Naive thymus-derived CD4-positive, alpha-beta T cell (primary cell): ENCODE data around the gene MYH7B. TPM values are rescaled to one million over a fixed set of nuclear protein-coding genes. Genes with fewer than 3 reads are reported as not detected.
A peak's percentile ranks its signal among the peaks of the same experiment; 100 is the strongest.

ENCODE experiments used
- ATAC-seq: fragments of 150-1000 bp; cut with Tn5 transposase; 2 replicates; pipeline ENCODE4 v1.10.0; 2021; ENCODE audit warnings: mild to moderate bottlenecking, moderate library complexity
- CTCF ChIA-PET: fragments of 350-600 bp; sonication (Branson Sonifier 250); formaldehyde crosslinking; loops from one replicate; lab custom pipeline; 2021; ENCODE audit warnings: antibody characterized with exemption; lab: Charles Lee
- POLR2A ChIA-PET: fragments of 350-600 bp; sonication (Branson Sonifier 250); formaldehyde crosslinking; loops from one replicate; lab custom pipeline; 2021; ENCODE audit warnings: antibody characterized with exemption, inconsistent platforms; lab: Charles Lee
- DNase-seq, 9 donors: peaks; one replicate each; pipeline versions ENCODE4 v3.0.0 to v3.0.0-alpha.2; 2020 to 2022; ENCODE audit warnings: mixed read lengths in 1 of 9
- H3K27ac ChIP-seq: one replicate; pipeline ENCODE4 v1.7.0; 2013; ENCODE audit warnings: mild to moderate bottlenecking, low read depth, low read length, moderate library complexity
- H3K27me3 ChIP-seq, 2 donors: one replicate each; pipeline ENCODE4 v1.7.0; 2013; ENCODE audit warnings: low read length in 2 of 2, mild to moderate bottlenecking in 2 of 2, moderate library complexity in 2 of 2; ENCODE audit not compliant: control insufficient read depth in 2 of 2, insufficient read depth in 2 of 2
- H3K36me3 ChIP-seq, 3 experiments: 1 replicate in 2 of 3; 2 replicates in 1 of 3; pipeline ENCODE4 v1.7.0; 2013; ENCODE audit warnings: low read length in 3 of 3, mild to moderate bottlenecking in 3 of 3, moderate library complexity in 1 of 3; ENCODE audit not compliant: insufficient read depth in 3 of 3, control insufficient read depth in 2 of 3
- H3K4me1 ChIP-seq, 2 donors: one replicate each; pipeline ENCODE4 v1.7.0; 2013; ENCODE audit warnings: low read length in 2 of 2, mild to moderate bottlenecking in 2 of 2, moderate library complexity in 1 of 2; ENCODE audit not compliant: control insufficient read depth in 2 of 2, insufficient read depth in 2 of 2
- H3K4me3 ChIP-seq: 2 replicates; pipeline ENCODE4 v1.7.0; 2013; ENCODE audit warnings: mild to moderate bottlenecking, low read length
- H3K9me3 ChIP-seq, 3 experiments: 1 replicate in 2 of 3; 2 replicates in 1 of 3; pipeline ENCODE4 v1.7.0; 2013; ENCODE audit warnings: low read length in 3 of 3; ENCODE audit not compliant: control insufficient read depth in 2 of 3
- H3K27ac Mint-ChIP-seq, 9 donors: one replicate each; pipeline ENCODE4 v1.8.0; 2020 to 2022; ENCODE audit warnings: mixed read lengths in 9 of 9, mild to moderate bottlenecking in 8 of 9, moderate library complexity in 5 of 9, inconsistent platforms in 2 of 9
- H3K27me3 Mint-ChIP-seq, 5 donors: one replicate each; pipeline ENCODE4 v1.8.0; 2021 to 2022; ENCODE audit warnings: mixed read lengths in 5 of 5, mild to moderate bottlenecking in 1 of 5
- H3K36me3 Mint-ChIP-seq, 5 donors: one replicate each; pipeline ENCODE4 v1.8.0; 2020 to 2022; ENCODE audit warnings: mixed read lengths in 5 of 5, mild to moderate bottlenecking in 3 of 5, inconsistent platforms in 1 of 5
- H3K4me1 Mint-ChIP-seq, 7 donors: one replicate each; pipeline ENCODE4 v1.8.0; 2020 to 2022; ENCODE audit warnings: mixed read lengths in 7 of 7, mild to moderate bottlenecking in 3 of 7, inconsistent platforms in 1 of 7
- H3K4me3 Mint-ChIP-seq, 10 donors: one replicate each; pipeline ENCODE4 v1.8.0; 2020 to 2022; ENCODE audit warnings: mild to moderate bottlenecking in 10 of 10, mixed read lengths in 10 of 10, moderate library complexity in 6 of 10, inconsistent platforms in 2 of 10
- H3K9me3 Mint-ChIP-seq, 11 donors: one replicate each; pipeline ENCODE4 v1.8.0; 2020 to 2022; ENCODE audit warnings: mixed read lengths in 11 of 11, mild to moderate bottlenecking in 4 of 11, inconsistent platforms in 1 of 11, moderate library complexity in 1 of 11
- intact Hi-C, 2 donors: fragments of 100-400 bp; cut with micrococcal nuclease; formaldehyde crosslinking; loops; one replicate each; pipeline ENCODE4 v1.15.1; 2023
- polyA plus RNA-seq, 2 donors: library from polyadenylated mRNA; unstranded; fragments of 300-500 nt; fragmentation: Illumina TruSeq; gene quantifications; one replicate each; pipeline ENCODE4 v1.2.3, GENCODE V29; 2021
- total RNA-seq, 6 experiments: library from RNA in 5 of 6; stranded (reverse) in 5 of 6; gene quantifications; 1 replicate in 5 of 6; 2 replicates in 1 of 6; pipeline ENCODE4 v1.2.3 and lab custom pipeline; 2021 to 2026

MYH7B gene
- total and polyA plus RNA-seq, 7 experiments from 2014 or later = 0.15 to 1.0 (median 0.48) TPM; not detected in 1

- DNase-seq = no peak
- ChIA-PET CTCF (interaction anchor here (5.9 kb wide), 1 partner anchor 82 kb away, joined by 33 read pairs; the partner anchor contains the start of gene GGT7), POLR2A (interaction anchor here (0.7 to 3.6 kb wide), 3 partner anchors 12 to 586 kb away, joined by 3 to 32 read pairs (median 3); partner anchors contain the start of genes ACSS2 and GGT7)
- Mint-ChIP-seq H3K4me1 (peaks cover 11 to 40% (median 34%) of the 10 kb centered on the region in 7 donors), H3K4me3 (peak overlapping the region; percentile 95 to 100 (median 98)), H3K9me3 (peaks cover 0 to 2% (median 0%) of the 10 kb centered on the region in 11 donors), H3K36me3 (peaks cover 0 to 7% (median 4%) of the 10 kb centered on the region in 5 donors), H3K27ac (peak overlapping the region; percentile 94 to 98 (median 97)), H3K27me3 (no peaks in the 10 kb centered on the region)
- Histone ChIP-seq H3K9me3 (no peaks in the 10 kb centered on the region), H3K27me3 (no peaks in the 10 kb centered on the region), H3K4me3 (peak overlapping the region; percentile 87), H3K36me3 (peaks cover 0 to 11% (median 0%) of the 10 kb centered on the region in 3 experiments), H3K27ac (peak overlapping the region; percentile 77), H3K4me1 (peaks cover 5 to 11% of the 10 kb centered on the region in 2 donors)
- intact Hi-C loops = loop anchor here (1.0 to 5.0 kb wide), 10 partner anchors 36 to 643 kb away; partner anchors contain the start of genes ACSS2 (in 2 of the 2), TRPC4AP (in 2 of the 2), CEP250 (in 1 of the 2) and ERGIC3 (in 1 of the 2)
- ATAC-seq = no peak
These were observed 801 bp upstream of the MYH7B start for GRCh38 chr20:34954904-34955230.

GRCh38 chr20:34956041-34956458, 382 bp downstream of the MYH7B start:
- Histone ChIP-seq H3K27me3 (no peaks in the 10 kb centered on the region), H3K4me1 (peaks cover 5 to 11% of the 10 kb centered on the region in 2 donors), H3K27ac (peak overlapping the region; percentile 77), H3K9me3 (no peaks in the 10 kb centered on the region), H3K4me3 (peak overlapping the region; percentile 87), H3K36me3 (peaks cover 0 to 6% (median 0%) of the 10 kb centered on the region in 3 experiments)
- Mint-ChIP-seq H3K9me3 (peaks cover 0 to 2% (median 0%) of the 10 kb centered on the region in 11 donors), H3K36me3 (peaks cover 0 to 3% (median 0%) of the 10 kb centered on the region in 5 donors), H3K27ac (peak overlapping the region; percentile 94 to 98 (median 97)), H3K27me3 (no peaks in the 10 kb centered on the region), H3K4me1 (peaks cover 11 to 43% (median 38%) of the 10 kb centered on the region in 7 donors), H3K4me3 (peak overlapping the region; percentile 95 to 100 (median 98))
- ATAC-seq (no peak), DNase-seq (peak in 1 of 9 donors; percentile 1)
- ChIA-PET CTCF (interaction anchor here (0.6 to 5.9 kb wide), 3 partner anchors 10 to 123 kb away, joined by 3 to 33 read pairs (median 4); partner anchors contain the start of gene GGT7), POLR2A (interaction anchor here (3.6 kb wide), 1 partner anchor 82 kb away, joined by 32 read pairs; the partner anchor contains the start of genes ACSS2 and GGT7)
- intact Hi-C loops = loop anchor here in 1 of 2 donors (5.0 kb wide), 1 partner anchor 586 kb away; the partner anchor contains the start of gene ERGIC3

GRCh38 chr20:34956751-34957472, 1.2 kb downstream of the MYH7B start:
- no peak for ATAC-seq
- H3K36me3 Mint-ChIP-seq = peaks cover 0 to under 1% (median 0%) of the 10 kb centered on the region in 5 donors
- no peaks in the 10 kb centered on the region for H3K9me3 ChIP-seq
- intact Hi-C loops = loop anchor here in 1 of 2 donors (5.0 kb wide), 1 partner anchor 585 kb away; the partner anchor contains the start of gene ERGIC3
- peak overlapping the region in 7 of 9 donors; percentile 15 to 98 (median 96) for H3K27ac Mint-ChIP-seq
- peaks cover 11 to 41% (median 38%) of the 10 kb centered on the region in 7 donors for H3K4me1 Mint-ChIP-seq
- CTCF ChIA-PET = interaction anchor here (0.6 to 5.9 kb wide), 3 partner anchors 9 to 124 kb away, joined by 3 to 33 read pairs (median 4); partner anchors contain the start of gene GGT7
- no peaks in the 10 kb centered on the region for H3K27me3 Mint-ChIP-seq
- peak overlapping the region in 7 of 10 donors; percentile 95 to 100 (median 99) for H3K4me3 Mint-ChIP-seq
- H3K9me3 Mint-ChIP-seq = peaks cover 0 to 2% (median 0%) of the 10 kb centered on the region in 11 donors
- H3K27ac ChIP-seq = no peak overlapping the region
- no peak overlapping the region for H3K4me3 ChIP-seq
- POLR2A ChIA-PET = interaction anchor here (0.6 to 3.6 kb wide), 3 partner anchors 11 to 781 kb away, joined by 4 to 32 read pairs (median 4); partner anchors contain the start of genes ACSS2 and GGT7
- no peak for DNase-seq
- H3K36me3 ChIP-seq = peaks cover 0 to under 1% (median 0%) of the 10 kb centered on the region in 3 experiments
- H3K4me1 ChIP-seq = peaks cover 5 to 11% of the 10 kb centered on the region in 2 donors
- no peaks in the 10 kb centered on the region for H3K27me3 ChIP-seq

GRCh38 chr20:34964486-34964885, 8.8 kb downstream of the MYH7B start:
- Mint-ChIP-seq H3K27me3 (peaks cover 0 to 9% (median 0%) of the 10 kb centered on the region in 5 donors), H3K36me3 (no peaks in the 10 kb centered on the region), H3K27ac (peak overlapping the region in 1 of 9 donors; percentile 57), H3K4me1 (peaks cover 0 to 6% (median 4%) of the 10 kb centered on the region in 7 donors), H3K4me3 (no peak overlapping the region), H3K9me3 (no peaks in the 10 kb centered on the region)
- DNase-seq (no peak), ATAC-seq (no peak)
- ChIA-PET CTCF (no interaction called here), POLR2A (no interaction called here)
- Histone ChIP-seq H3K27ac (no peak overlapping the region), H3K27me3 (no peaks in the 10 kb centered on the region), H3K36me3 (no peaks in the 10 kb centered on the region), H3K4me1 (no peaks in the 10 kb centered on the region), H3K9me3 (no peaks in the 10 kb centered on the region), H3K4me3 (no peak overlapping the region)
- intact Hi-C loops = no loop called here

GRCh38 chr20:34965051-34965450, 9.4 kb downstream of the MYH7B start:
- H3K36me3 ChIP-seq = no peaks in the 10 kb centered on the region
- H3K9me3 Mint-ChIP-seq = no peaks in the 10 kb centered on the region
- no peak overlapping the region for H3K4me3 ChIP-seq
- no peaks in the 10 kb centered on the region for H3K9me3 ChIP-seq
- intact Hi-C loops = no loop called here
- DNase-seq (no peak), ATAC-seq (no peak)
- H3K27ac ChIP-seq = no peak overlapping the region
- no peak overlapping the region for H3K27ac Mint-ChIP-seq
- H3K4me3 Mint-ChIP-seq = no peak overlapping the region
- H3K4me1 Mint-ChIP-seq = peaks cover 0 to 6% (median 4%) of the 10 kb centered on the region in 7 donors
- H3K36me3 Mint-ChIP-seq = no peaks in the 10 kb centered on the region
- CTCF ChIA-PET = no interaction called here
- no peaks in the 10 kb centered on the region for H3K4me1 ChIP-seq
- no peaks in the 10 kb centered on the region for H3K27me3 ChIP-seq
- POLR2A ChIA-PET = no interaction called here
- H3K27me3 Mint-ChIP-seq = peaks cover 0 to 9% (median 0%) of the 10 kb centered on the region in 5 donors

- intact Hi-C loops = no loop called here
- H3K27ac Mint-ChIP-seq = no peak overlapping the region
- CTCF ChIA-PET = interaction anchor here (0.5 to 0.7 kb wide), 2 partner anchors 21 to 32 kb away, joined by 3 to 5 read pairs; no protein-coding TSS in a partner anchor
- H3K27ac ChIP-seq = no peak overlapping the region
- DNase-seq (no peak), ATAC-seq (no peak)
- H3K36me3 Mint-ChIP-seq = no peaks in the 10 kb centered on the region
- H3K9me3 Mint-ChIP-seq = no peaks in the 10 kb centered on the region
- no peaks in the 10 kb centered on the region for H3K4me1 ChIP-seq
- no peak overlapping the region for H3K4me3 ChIP-seq
- peaks cover 0 to 9% (median 0%) of the 10 kb centered on the region in 5 donors for H3K27me3 Mint-ChIP-seq
- H3K36me3 ChIP-seq = no peaks in the 10 kb centered on the region
- H3K27me3 ChIP-seq = no peaks in the 10 kb centered on the region
- no peak overlapping the region for H3K4me3 Mint-ChIP-seq
- POLR2A ChIA-PET = interaction anchor here (0.9 kb wide), 1 partner anchor 11 kb away, joined by 4 read pairs; no protein-coding TSS in a partner anchor
- H3K4me1 Mint-ChIP-seq = no peaks in the 10 kb centered on the region
- no peaks in the 10 kb centered on the region for H3K9me3 ChIP-seq
These were observed 11.8 kb downstream of the MYH7B start for GRCh38 chr20:34967421-34967820.
